Vagina (tissue), 2 donors: ENCODE measurements around the gene QKI.

Source experiments
- POLR2AphosphoS5 ChIP-seq, 2 donors: sonication (generic); formaldehyde crosslinking; IDR thresholded peaks; one replicate each; pipeline ENCODE4 v1.9.0; 2017; ENCODE audit warnings: antibody characterized with exemption in 2 of 2, mild to moderate bottlenecking in 2 of 2, low read depth in 1 of 2; ENCODE audit not compliant: insufficient read depth in 1 of 2
- TF ChIP-seq, protein P1 (sequence below), 3 experiments: fragments of 450-650 bp in 2 of 3; fragments of 200-600 bp in 1 of 3; sonication (generic) in 1 of 3; IDR thresholded peaks; one replicate each; pipeline ENCODE4 v1.5.1; 2017 to 2019; ENCODE audit warnings: antibody characterized with exemption in 3 of 3, mild to moderate bottlenecking in 2 of 3, moderate library complexity in 2 of 3

- TF ChIP-seq, protein P1, sequence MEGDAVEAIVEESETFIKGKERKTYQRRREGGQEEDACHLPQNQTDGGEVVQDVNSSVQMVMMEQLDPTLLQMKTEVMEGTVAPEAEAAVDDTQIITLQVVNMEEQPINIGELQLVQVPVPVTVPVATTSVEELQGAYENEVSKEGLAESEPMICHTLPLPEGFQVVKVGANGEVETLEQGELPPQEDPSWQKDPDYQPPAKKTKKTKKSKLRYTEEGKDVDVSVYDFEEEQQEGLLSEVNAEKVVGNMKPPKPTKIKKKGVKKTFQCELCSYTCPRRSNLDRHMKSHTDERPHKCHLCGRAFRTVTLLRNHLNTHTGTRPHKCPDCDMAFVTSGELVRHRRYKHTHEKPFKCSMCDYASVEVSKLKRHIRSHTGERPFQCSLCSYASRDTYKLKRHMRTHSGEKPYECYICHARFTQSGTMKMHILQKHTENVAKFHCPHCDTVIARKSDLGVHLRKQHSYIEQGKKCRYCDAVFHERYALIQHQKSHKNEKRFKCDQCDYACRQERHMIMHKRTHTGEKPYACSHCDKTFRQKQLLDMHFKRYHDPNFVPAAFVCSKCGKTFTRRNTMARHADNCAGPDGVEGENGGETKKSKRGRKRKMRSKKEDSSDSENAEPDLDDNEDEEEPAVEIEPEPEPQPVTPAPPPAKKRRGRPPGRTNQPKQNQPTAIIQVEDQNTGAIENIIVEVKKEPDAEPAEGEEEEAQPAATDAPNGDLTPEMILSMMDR (IDR thresholded peaks at IDR 0.05): no peak
- TF ChIP-seq POLR2AphosphoS5 (IDR thresholded peaks at IDR 0.05; ENCODE audit: insufficient read depth in 1 of 2, low read depth in 1 of 2): no peak
These were observed 1.4 kb downstream of the QKI start for GRCh38 chr6:163415620-163416556.
